HG03103 (cell line): ENCODE measurements around the gene MUL1.

Source experiments
- ATAC-seq: cut with Tn5 transposase; IDR thresholded peaks from one replicate; pipeline ENCODE4 v1.9.1; 2021; ENCODE audit warnings: low read depth; ENCODE audit not compliant: unreplicated experiment

MUL1 gene

GRCh38 chr1:20472860-20473711 is 34.9 kb downstream of the MUL1 start:
- no peak for ATAC-seq

- no peak for ATAC-seq
Observed at GRCh38 chr1:20472121-20472520, 35.8 kb downstream of the MUL1 start.

- no peak for ATAC-seq
Observed at GRCh38 chr1:20470194-20470593, 37.8 kb downstream of the MUL1 start.

- ATAC-seq, result no peak
Observed at GRCh38 chr1:20469406-20470076, 38.4 kb downstream of the MUL1 start.

GRCh38 chr1:20466273-20466672 is 41.7 kb downstream of the MUL1 start:
- no peak for ATAC-seq

- no peak for ATAC-seq
Observed at GRCh38 chr1:20465187-20465586, 42.8 kb downstream of the MUL1 start.

GRCh38 chr1:20463502-20463901 is 44.4 kb downstream of the MUL1 start:
- no peak for ATAC-seq

- ATAC-seq, result no peak
Observed at GRCh38 chr1:20462397-20462796, 45.6 kb downstream of the MUL1 start.

GRCh38 chr1:20458717-20459116 is 49.2 kb downstream of the MUL1 start:
- no peak for ATAC-seq

- ATAC-seq, result no peak
Observed at GRCh38 chr1:20454004-20454403, 53.9 kb downstream of the MUL1 start.

GRCh38 chr1:20449735-20450311 is 58.1 kb downstream of the MUL1 start:
- no peak for ATAC-seq
